Neural progenitor cell (in vitro differentiated cells): ENCODE results near the gene PHLDA2. TPM values are rescaled to one million over a fixed set of nuclear protein-coding genes. Genes with fewer than 3 reads are reported as not detected.
A peak's percentile ranks its signal among the peaks of the same experiment; 100 is the strongest.
"Not testable (repeated sequence)": the region's sequence is repeated elsewhere in the genome, so short reads cannot be mapped to it uniquely, and the experiment has no call there.

Experiments used
- DNase-seq: peaks from one replicate; pipeline ENCODE4 v3.0.0-alpha.2; 2016; ENCODE audit warnings: low spot score
- H2AFZ ChIP-seq: fragments of 200-600 bp; sonication (generic); replicated peaks from 2 replicates; pipeline ENCODE4 v1.6.1; 2016; ENCODE audit warnings: antibody characterized with exemption
- H3F3A ChIP-seq: fragments of 200-600 bp; sonication (generic); 2 replicates; pipeline ENCODE4 v1.6.1; 2016; ENCODE audit warnings: antibody characterized with exemption, low read depth
- H3K27ac ChIP-seq: fragments of 200-600 bp; sonication (generic); 2 replicates; pipeline ENCODE4 v1.5.1; 2016; ENCODE audit warnings: mild to moderate bottlenecking
- H3K27me3 ChIP-seq: fragments of 200-600 bp; sonication (generic); 2 replicates; pipeline ENCODE4 v1.6.1; 2016; ENCODE audit warnings: mild to moderate bottlenecking, moderate library complexity
- H3K36me3 ChIP-seq: fragments of 200-600 bp; sonication (generic); 2 replicates; pipeline ENCODE4 v1.5.1; 2016
- H3K4me1 ChIP-seq: fragments of 200-600 bp; sonication (generic); 2 replicates; pipeline ENCODE4 v1.6.1; 2016; ENCODE audit warnings: mixed run types
- H3K4me2 ChIP-seq: fragments of 200-600 bp; sonication (generic); 2 replicates; pipeline ENCODE4 v1.6.1; 2016
- H3K4me3 ChIP-seq: fragments of 200-600 bp; sonication (generic); 2 replicates; pipeline ENCODE4 v1.5.1; 2016
- H3K79me2 ChIP-seq: fragments of 200-600 bp; sonication (generic); 2 replicates; pipeline ENCODE4 v1.6.1; 2016; ENCODE audit warnings: low read depth
- H3K9ac ChIP-seq: fragments of 200-600 bp; sonication (generic); 2 replicates; pipeline ENCODE4 v1.6.1; 2016
- H3K9me3 ChIP-seq: fragments of 200-600 bp; sonication (generic); 2 replicates; pipeline ENCODE4 v1.5.1; 2016; ENCODE audit warnings: low read depth
- H4K20me1 ChIP-seq: fragments of 200-600 bp; sonication (generic); 2 replicates; pipeline ENCODE4 v1.6.1; 2016; ENCODE audit warnings: low read depth
- H3K27ac Mint-ChIP-seq: 3 replicates; pipeline ENCODE4 v1.8.0; 2021; ENCODE audit warnings: mixed read lengths
- H3K27me3 Mint-ChIP-seq: 2 replicates; pipeline ENCODE4 v1.8.0; 2022; ENCODE audit warnings: low read depth, mild to moderate bottlenecking, inconsistent platforms, moderate library complexity, mixed read lengths; ENCODE audit not compliant: insufficient read depth
- H3K36me3 Mint-ChIP-seq: 3 replicates; pipeline ENCODE4 v1.8.0; 2021; ENCODE audit warnings: mixed read lengths
- H3K4me1 Mint-ChIP-seq: 3 replicates; pipeline ENCODE4 v1.8.0; 2021; ENCODE audit warnings: mixed read lengths
- H3K4me3 Mint-ChIP-seq: 3 replicates; pipeline ENCODE4 v1.8.0; 2021; ENCODE audit warnings: mild to moderate bottlenecking, moderate library complexity, mixed read lengths
- H3K9me3 Mint-ChIP-seq: 3 replicates; pipeline ENCODE4 v1.8.0; 2020; ENCODE audit warnings: mixed read lengths
- CTCF ChIP-seq: fragments of 200-600 bp; sonication (generic); IDR thresholded peaks from 2 replicates; pipeline ENCODE4 v1.5.1; 2017; ENCODE audit warnings: antibody characterized with exemption, mild to moderate bottlenecking
- EZH2 ChIP-seq: fragments of 200-600 bp; sonication (generic); IDR thresholded peaks from 2 replicates; pipeline ENCODE4 v1.6.1; 2017; ENCODE audit warnings: antibody characterized with exemption, mild to moderate bottlenecking, moderate library complexity
- EZH2phosphoT487 ChIP-seq: fragments of 200-600 bp; sonication (generic); IDR thresholded peaks from 2 replicates; pipeline ENCODE4 v1.6.1; 2017; ENCODE audit warnings: antibody characterized with exemption
- total RNA-seq: library from RNA; depleted of rRNA; stranded (reverse); fragments of >200 nt; gene quantifications from 2 replicates; pipeline ENCODE4 v1.2.3, GENCODE V29; 2015; ENCODE audit warnings: low replicate concordance

PHLDA2 gene
- total RNA-seq, 1 donor from 2014 or later = not detected

GRCh38 chr11:2908130-2908529, 21.1 kb downstream of the PHLDA2 start:
- no peak overlapping the region for H3K9ac ChIP-seq
- no peak overlapping the region for H3K4me3 ChIP-seq
- H3K4me1 Mint-ChIP-seq = peaks cover 9% of the 10 kb centered on the region
- no peaks in the 10 kb centered on the region for H3K27me3 ChIP-seq
- no peaks in the 10 kb centered on the region for H3K36me3 ChIP-seq
- DNase-seq = no peak
- H3K27me3 Mint-ChIP-seq = peaks cover 15% of the 10 kb centered on the region
- no peak overlapping the region for H2AFZ ChIP-seq
- TF ChIP-seq EZH2phosphoT487 (no peak), CTCF (no peak), EZH2 (no peak)
- H3K27ac Mint-ChIP-seq = no peak overlapping the region
- H3K27ac ChIP-seq = no peak overlapping the region
- H3K9me3 ChIP-seq = no peaks in the 10 kb centered on the region
- no peaks in the 10 kb centered on the region for H3K36me3 Mint-ChIP-seq
- H3K79me2 ChIP-seq = no peaks in the 10 kb centered on the region
- no peaks in the 10 kb centered on the region for H3F3A ChIP-seq
- H3K4me3 Mint-ChIP-seq = no peak overlapping the region
- H3K4me1 ChIP-seq = no peaks in the 10 kb centered on the region
- H4K20me1 ChIP-seq = no peaks in the 10 kb centered on the region
- H3K4me2 ChIP-seq = no peak overlapping the region
- H3K9me3 Mint-ChIP-seq = peaks cover 4% of the 10 kb centered on the region

- H3K4me1 ChIP-seq, H3K27ac Mint-ChIP-seq, H3K4me3 ChIP-seq, H3K4me2 ChIP-seq, H3K27me3 ChIP-seq, H3F3A ChIP-seq, H3K36me3 Mint-ChIP-seq, DNase-seq, H3K27ac ChIP-seq, H3K36me3 ChIP-seq, H3K9me3 Mint-ChIP-seq, H4K20me1 ChIP-seq, H2AFZ ChIP-seq, H3K9ac ChIP-seq, H3K9me3 ChIP-seq, H3K79me2 ChIP-seq, H3K4me3 Mint-ChIP-seq: not testable (repeated sequence)
- H3K4me1 Mint-ChIP-seq = peaks cover 15% of the 10 kb centered on the region
- peaks cover 13% of the 10 kb centered on the region for H3K27me3 Mint-ChIP-seq
Measured at GRCh38 chr11:2905299-2905698, 23.9 kb downstream of the PHLDA2 start.

- Mint-ChIP-seq H3K27ac (no peak overlapping the region), H3K4me3 (no peak overlapping the region), H3K9me3 (peaks cover 4% of the 10 kb centered on the region), H3K4me1 (peaks cover 18% of the 10 kb centered on the region), H3K36me3 (no peaks in the 10 kb centered on the region), H3K27me3 (peaks cover 13% of the 10 kb centered on the region)
- H3K79me2 ChIP-seq = no peaks in the 10 kb centered on the region
- no peak overlapping the region for H3K27ac ChIP-seq
- peaks cover 8% of the 10 kb centered on the region for H3K4me1 ChIP-seq
- TF ChIP-seq EZH2 (no peak), CTCF (no peak), EZH2phosphoT487 (no peak)
- DNase-seq = no peak
- peaks cover 13% of the 10 kb centered on the region for H3K27me3 ChIP-seq
- H3F3A ChIP-seq = no peaks in the 10 kb centered on the region
- no peaks in the 10 kb centered on the region for H3K9me3 ChIP-seq
- H3K9ac ChIP-seq = no peak overlapping the region
- H3K4me2 ChIP-seq = no peak overlapping the region
- no peaks in the 10 kb centered on the region for H3K36me3 ChIP-seq
- H3K4me3 ChIP-seq = no peak overlapping the region
- H4K20me1 ChIP-seq = no peaks in the 10 kb centered on the region
- no peak overlapping the region for H2AFZ ChIP-seq
Measured at GRCh38 chr11:2904153-2905052, 24.8 kb downstream of the PHLDA2 start.

GRCh38 chr11:2903672-2904011, 25.6 kb downstream of the PHLDA2 start:
- Mint-ChIP-seq H3K27ac (no peak overlapping the region), H3K27me3 (peaks cover 13% of the 10 kb centered on the region), H3K9me3 (peaks cover 4% of the 10 kb centered on the region), H3K4me3 (peak overlapping the region; percentile 76), H3K36me3 (no peaks in the 10 kb centered on the region), H3K4me1 (peaks cover 22% of the 10 kb centered on the region)
- no peaks in the 10 kb centered on the region for H3F3A ChIP-seq
- H4K20me1 ChIP-seq = no peaks in the 10 kb centered on the region
- no peak for DNase-seq
- no peaks in the 10 kb centered on the region for H3K79me2 ChIP-seq
- no peaks in the 10 kb centered on the region for H3K9me3 ChIP-seq
- H3K27ac ChIP-seq = no peak overlapping the region
- no peak overlapping the region for H3K4me2 ChIP-seq
- peaks cover 8% of the 10 kb centered on the region for H3K4me1 ChIP-seq
- TF ChIP-seq EZH2 (no peak), EZH2phosphoT487 (no peak), CTCF (no peak)
- no peak overlapping the region for H2AFZ ChIP-seq
- no peaks in the 10 kb centered on the region for H3K36me3 ChIP-seq
- H3K4me3 ChIP-seq = no peak overlapping the region
- no peak overlapping the region for H3K9ac ChIP-seq
- H3K27me3 ChIP-seq = peaks cover 13% of the 10 kb centered on the region
